Gastroesophageal sphincter (tissue), 3 donors: ENCODE results near the gene HAP1.

Experiments
- CTCF ChIP-seq, 4 experiments: fragments of 200-600 bp in 2 of 4; fragments of 450-650 bp in 2 of 4; sonication (generic) in 1 of 4; IDR thresholded peaks; one replicate each; pipeline ENCODE4 v1.5.1; 2017 to 2019; ENCODE audit warnings: antibody characterized with exemption in 4 of 4, mild to moderate bottlenecking in 2 of 4, moderate library complexity in 2 of 4
- EP300 ChIP-seq: sonication (generic); formaldehyde crosslinking; IDR thresholded peaks from one replicate; pipeline ENCODE4 v1.6.1; 2017; ENCODE audit warnings: antibody characterized with exemption, mild to moderate bottlenecking
- POLR2A ChIP-seq, 2 donors: fragments of 450-650 bp; IDR thresholded peaks; one replicate each; pipeline ENCODE4 v1.6.1; 2017; ENCODE audit warnings: antibody characterized with exemption in 2 of 2, mild to moderate bottlenecking in 2 of 2, moderate library complexity in 1 of 2
- POLR2AphosphoS5 ChIP-seq: sonication (generic); formaldehyde crosslinking; IDR thresholded peaks from one replicate; pipeline ENCODE4 v1.6.1; 2017; ENCODE audit warnings: antibody characterized with exemption

- TF ChIP-seq CTCF (IDR thresholded peaks at IDR 0.05) (no peak), POLR2AphosphoS5 (no peak), POLR2A (IDR thresholded peaks at IDR 0.05) (no peak), EP300 (no peak)
These were observed 50.4 kb downstream of the HAP1 start for GRCh38 chr17:41684035-41684434.
